22Rv1 (cell line): ENCODE data around the gene LHFPL2.
A peak's percentile ranks its signal among the peaks of the same experiment; 100 is the strongest.

ENCODE experiments used
- H3K27ac ChIP-seq: fragments of 450-650 bp; 2 replicates; pipeline ENCODE4 v1.5.1; 2017
- ZFX ChIP-seq: fragments of 450-650 bp; IDR thresholded peaks from 2 replicates; pipeline ENCODE4 v1.6.1; 2017; ENCODE audit warnings: antibody characterized with exemption, borderline replicate concordance
- TF ChIP-seq, protein P1 (sequence below): fragments of 450-650 bp; IDR thresholded peaks from 2 replicates; pipeline ENCODE4 v1.5.1; 2017; ENCODE audit warnings: mild to moderate bottlenecking

The LHFPL2 gene

DNA sequence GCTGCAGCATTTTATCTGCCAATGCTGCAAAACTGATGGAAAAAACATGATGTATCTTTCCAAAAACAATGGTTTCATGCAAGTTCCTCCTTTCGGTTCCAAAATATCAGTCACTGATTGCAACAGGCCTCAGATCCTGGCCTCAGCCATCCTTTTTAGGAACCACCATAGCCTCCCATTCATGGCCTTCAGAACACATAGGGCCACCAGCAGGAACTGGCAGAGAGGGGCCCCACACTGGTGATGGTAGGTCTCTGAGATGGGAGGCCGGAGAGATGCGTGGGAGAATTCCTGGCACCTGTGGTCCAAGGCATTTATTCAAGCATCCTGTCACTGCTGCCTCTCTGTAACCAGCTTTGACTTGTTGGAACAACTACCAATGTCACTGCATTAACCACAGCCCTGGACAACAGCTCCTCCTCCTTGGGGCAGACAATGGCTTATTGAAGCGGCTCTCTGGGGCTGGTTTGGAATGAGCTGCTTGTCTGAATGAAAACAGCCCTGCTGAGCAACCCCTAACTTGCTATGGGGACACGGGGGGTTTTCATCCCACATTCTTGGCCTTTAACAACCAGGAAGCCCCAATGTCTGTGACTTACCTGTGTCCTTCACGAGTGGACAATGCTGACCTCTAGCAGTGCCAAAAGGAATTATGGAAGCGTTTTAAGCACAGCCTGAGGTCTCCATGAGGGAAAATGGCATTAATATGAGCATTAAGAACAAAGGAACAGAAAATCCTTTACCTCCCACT lies 108.1 kb downstream of the LHFPL2 start:
- no peak overlapping the region for H3K27ac ChIP-seq
- TF ChIP-seq ZFX, result no peak
- TF ChIP-seq, protein P1, sequence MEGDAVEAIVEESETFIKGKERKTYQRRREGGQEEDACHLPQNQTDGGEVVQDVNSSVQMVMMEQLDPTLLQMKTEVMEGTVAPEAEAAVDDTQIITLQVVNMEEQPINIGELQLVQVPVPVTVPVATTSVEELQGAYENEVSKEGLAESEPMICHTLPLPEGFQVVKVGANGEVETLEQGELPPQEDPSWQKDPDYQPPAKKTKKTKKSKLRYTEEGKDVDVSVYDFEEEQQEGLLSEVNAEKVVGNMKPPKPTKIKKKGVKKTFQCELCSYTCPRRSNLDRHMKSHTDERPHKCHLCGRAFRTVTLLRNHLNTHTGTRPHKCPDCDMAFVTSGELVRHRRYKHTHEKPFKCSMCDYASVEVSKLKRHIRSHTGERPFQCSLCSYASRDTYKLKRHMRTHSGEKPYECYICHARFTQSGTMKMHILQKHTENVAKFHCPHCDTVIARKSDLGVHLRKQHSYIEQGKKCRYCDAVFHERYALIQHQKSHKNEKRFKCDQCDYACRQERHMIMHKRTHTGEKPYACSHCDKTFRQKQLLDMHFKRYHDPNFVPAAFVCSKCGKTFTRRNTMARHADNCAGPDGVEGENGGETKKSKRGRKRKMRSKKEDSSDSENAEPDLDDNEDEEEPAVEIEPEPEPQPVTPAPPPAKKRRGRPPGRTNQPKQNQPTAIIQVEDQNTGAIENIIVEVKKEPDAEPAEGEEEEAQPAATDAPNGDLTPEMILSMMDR, result peak; percentile 13

DNA sequence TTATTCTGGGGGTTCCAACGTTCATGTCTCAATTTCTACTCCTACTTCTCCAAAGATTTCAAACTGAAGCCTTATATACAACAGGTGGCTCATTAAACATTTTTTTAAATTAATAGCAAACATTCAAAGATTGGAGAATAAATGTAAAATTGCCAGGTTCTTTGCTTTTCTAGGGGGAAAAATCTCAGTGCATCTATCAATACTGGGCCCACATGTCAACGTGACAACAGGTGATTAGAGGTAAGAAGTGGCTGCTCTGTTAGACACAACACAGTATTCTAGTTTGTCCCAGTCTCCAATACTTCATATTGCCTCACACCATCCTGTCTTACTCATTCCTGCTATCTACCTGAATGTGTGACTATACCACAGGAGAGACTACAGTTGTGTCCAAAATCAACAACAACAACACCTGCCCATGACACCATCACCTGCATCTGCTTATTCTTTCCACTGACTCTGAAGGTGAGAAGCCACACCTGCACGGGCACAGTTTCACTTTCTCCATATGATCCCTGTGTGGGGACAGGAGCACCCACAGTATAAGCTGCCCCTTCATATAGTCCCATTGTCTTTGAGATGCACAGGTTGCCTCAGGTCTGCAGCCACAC lies 110.2 kb downstream of the LHFPL2 start:
- no peak overlapping the region for H3K27ac ChIP-seq
- TF ChIP-seq, protein P1, result no peak
- no peak for TF ChIP-seq ZFX

DNA sequence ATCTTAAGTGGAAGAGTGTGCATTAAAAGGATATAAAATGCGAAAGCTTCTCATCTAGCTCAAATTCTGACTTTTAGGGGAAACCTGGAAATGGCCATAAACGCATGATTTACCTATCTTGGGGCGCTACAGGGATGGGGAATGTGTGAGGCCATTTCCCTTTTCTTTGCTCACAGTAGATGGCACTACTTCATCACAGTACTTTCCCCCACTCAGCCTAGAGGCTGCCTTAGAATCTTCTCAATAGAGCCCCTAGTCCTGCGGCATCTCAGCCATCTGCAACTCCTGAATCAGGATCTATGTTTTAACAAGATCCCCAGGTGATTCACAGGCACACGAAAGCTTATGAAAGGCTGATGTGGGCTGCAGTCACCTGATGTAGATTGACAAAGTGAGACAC lies 110.8 kb downstream of the LHFPL2 start:
- H3K27ac ChIP-seq, result no peak overlapping the region
- TF ChIP-seq, protein P1, result no peak
- no peak for TF ChIP-seq ZFX

DNA sequence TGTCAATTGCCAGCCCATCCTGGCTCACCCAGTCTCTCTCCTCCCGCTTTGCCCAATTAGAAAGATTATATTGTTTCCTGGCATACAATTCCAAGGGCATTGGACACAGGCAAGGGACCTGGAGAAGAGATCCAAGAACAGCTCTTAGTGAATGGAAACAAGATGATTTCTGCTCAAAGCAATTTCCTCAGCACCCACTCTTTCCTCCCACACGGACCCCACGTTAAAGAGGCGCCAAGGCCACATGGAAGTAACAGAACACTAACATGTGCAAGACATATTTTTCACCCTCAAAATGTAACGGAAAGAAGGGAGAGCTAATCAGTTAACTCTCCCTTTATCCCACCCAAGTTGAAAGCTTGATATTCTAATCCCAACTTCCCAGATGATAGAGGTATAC lies 111.2 kb downstream of the LHFPL2 start:
- no peak overlapping the region for H3K27ac ChIP-seq
- no peak for TF ChIP-seq ZFX
- TF ChIP-seq, protein P1, result no peak

DNA sequence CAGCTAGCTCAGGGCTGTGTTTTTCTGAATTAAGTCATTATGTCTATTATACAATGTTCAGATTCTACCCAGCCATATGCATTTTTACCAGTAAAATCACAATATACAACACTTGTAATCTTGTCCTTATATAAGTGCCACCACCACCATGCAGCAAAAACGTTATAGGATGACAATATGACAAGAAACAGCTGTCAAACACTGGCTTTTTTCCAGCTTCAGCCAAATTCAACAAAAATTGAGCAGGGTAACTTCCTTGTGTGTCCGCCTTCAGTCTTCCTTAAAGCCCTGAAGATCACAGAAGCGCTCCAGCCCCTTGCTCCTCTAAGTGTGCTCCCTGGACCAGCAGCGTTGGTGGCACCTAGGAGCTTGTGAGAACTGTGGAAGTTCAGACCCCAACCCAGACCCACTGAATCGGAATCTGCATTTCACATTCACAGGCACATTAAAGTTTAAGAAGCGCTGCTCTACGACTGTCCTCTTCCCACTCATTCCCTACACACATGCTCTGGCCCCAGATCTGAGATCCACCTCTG lies 111.8 kb downstream of the LHFPL2 start:
- TF ChIP-seq, protein P1, result no peak
- no peak for TF ChIP-seq ZFX
- H3K27ac ChIP-seq, result no peak overlapping the region

DNA sequence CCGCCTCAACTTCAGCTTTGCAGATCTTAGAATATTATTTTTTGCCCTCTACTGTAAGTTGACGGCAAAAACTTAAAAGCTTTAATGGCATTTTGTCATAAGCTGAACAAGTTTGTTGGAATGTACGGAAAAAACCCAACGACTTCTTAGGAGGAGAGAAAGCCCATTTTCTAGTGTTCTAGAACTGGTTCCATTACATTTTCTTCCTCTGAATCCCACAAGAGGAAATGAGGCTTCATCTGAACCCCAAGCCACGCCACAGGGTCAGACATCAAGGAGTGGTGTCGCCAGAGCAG lies 113.7 kb downstream of the LHFPL2 start:
- H3K27ac ChIP-seq, result no peak overlapping the region
- TF ChIP-seq ZFX, result no peak
- TF ChIP-seq, protein P1, result no peak
